OCI-LY3 (cell line): Measurements from ENCODE around the gene ARL6IP5.

Experiments used
- CTCF ChIP-seq: fragments of 200-600, 300-600 bp; sonication (generic); IDR thresholded peaks from 2 replicates; pipeline ENCODE4 v1.5.1; 2014; ENCODE audit warnings: antibody characterized with exemption, low read length, low read depth
- EZH2phosphoT487 ChIP-seq: fragments of 200-600 bp; shearing (Covaris generic); IDR thresholded peaks from 2 replicates; pipeline ENCODE4 v1.6.1; 2018; ENCODE audit warnings: antibody characterized with exemption, mixed run types, low read depth

GRCh38 chr3:69137005-69137404 is 52.3 kb downstream of the ARL6IP5 start:
- TF ChIP-seq EZH2phosphoT487 = no peak
- TF ChIP-seq CTCF = no peak
